B cell (primary cell): ENCODE measurements around the gene QRICH1. TPM values are rescaled to one million over a fixed set of nuclear protein-coding genes. Genes with fewer than 3 reads are reported as not detected.

ENCODE experiments used
- ATAC-seq: fragments of 200-7000 bp; cut with Tn5 transposase; one replicate; pipeline ENCODE4 v1.10.0; 2021; ENCODE audit warnings: low read depth, mild to moderate bottlenecking, moderate number of reproducible peaks, moderate library complexity
- CTCF ChIA-PET: fragments of 350-600 bp; sonication (Branson Sonifier 250); formaldehyde crosslinking; loops from one replicate; lab custom pipeline; 2021; ENCODE audit warnings: antibody characterized with exemption, inconsistent platforms; lab: Charles Lee
- POLR2A ChIA-PET: fragments of 350-600 bp; sonication (Branson Sonifier 250); formaldehyde crosslinking; loops from one replicate; lab custom pipeline; 2021; ENCODE audit warnings: antibody characterized with exemption; lab: Charles Lee
- DNase-seq: peaks from one replicate; pipeline ENCODE4 v3.0.0; 2013
- H2AFZ ChIP-seq: 2 replicates; pipeline ENCODE4 v1.6.1; 2012; ENCODE audit warnings: mild to moderate bottlenecking, low read depth, low read length; ENCODE audit not compliant: insufficient read depth, poor library complexity, severe bottlenecking
- H3K27ac ChIP-seq, 2 donors: 1 replicate in 1 of 2; 2 replicates in 1 of 2; pipeline ENCODE4 v1.5.1; 2012 to 2013; ENCODE audit warnings: low read length in 2 of 2, mild to moderate bottlenecking in 2 of 2, moderate library complexity in 1 of 2
- H3K27me3 ChIP-seq, 4 experiments: fragments of 200-600 bp in 1 of 4; sonication (generic) in 1 of 4; replicated peaks in 1 of 4; 1 replicate in 2 of 4; 2 replicates in 2 of 4; pipeline versions ENCODE4 v1.6.1 to v1.7.0; 2013 to 2016; ENCODE audit warnings: low read length in 3 of 4, mild to moderate bottlenecking in 2 of 4, mixed read lengths in 1 of 4, moderate library complexity in 1 of 4; ENCODE audit not compliant: insufficient read depth in 4 of 4, control insufficient read depth in 3 of 4; ENCODE audit errors: control extremely low read depth in 1 of 4
- H3K36me3 ChIP-seq, 2 experiments: replicated peaks in 1 of 2; 1 replicate in 1 of 2; 2 replicates in 1 of 2; pipeline versions ENCODE4 v1.6.1 to v1.7.1; 2013; ENCODE audit warnings: low read length in 1 of 2; ENCODE audit not compliant: insufficient read depth in 2 of 2, control insufficient read depth in 1 of 2; ENCODE audit errors: control extremely low read depth in 1 of 2, extremely low read depth in 1 of 2
- H3K4me1 ChIP-seq, 2 donors: fragments of 200-600 bp in 1 of 2; sonication (generic) in 1 of 2; 1 replicate in 1 of 2; 2 replicates in 1 of 2; pipeline versions ENCODE4 v1.5.1 to v1.6.1; 2013 to 2017; ENCODE audit warnings: low read length in 2 of 2; ENCODE audit not compliant: control insufficient read depth in 2 of 2, insufficient read depth in 2 of 2
- H3K4me2 ChIP-seq: replicated peaks from 2 replicates; pipeline ENCODE3; 2012; ENCODE audit warnings: mild to moderate bottlenecking, low read depth, low read length; ENCODE audit not compliant: poor library complexity, severe bottlenecking
- H3K4me3 ChIP-seq, 5 experiments: fragments of 200-600 bp in 1 of 5; sonication (generic) in 1 of 5; 1 replicate in 3 of 5; 2 replicates in 2 of 5; pipeline versions ENCODE4 v1.5.1 to v1.7.0; 2011 to 2016; ENCODE audit warnings: low read length in 4 of 5, mild to moderate bottlenecking in 4 of 5, low read depth in 2 of 5, control low read depth in 1 of 5, moderate library complexity in 1 of 5; ENCODE audit not compliant: insufficient read depth in 1 of 5; ENCODE audit errors: control extremely low read depth in 1 of 5, extremely low read depth in 1 of 5
- H3K79me2 ChIP-seq: fragments of 200-600 bp; sonication (generic); one replicate; pipeline ENCODE4 v1.6.0; 2016; ENCODE audit warnings: low read length; ENCODE audit not compliant: control insufficient read depth, insufficient read depth
- H3K9ac ChIP-seq: fragments of 200-600 bp; sonication (generic); 2 replicates; pipeline ENCODE4 v1.6.1; 2017; ENCODE audit warnings: mild to moderate bottlenecking, low read length, moderate library complexity
- H3K9me3 ChIP-seq, 3 donors: one replicate each; pipeline versions ENCODE4 v1.6.1 to v1.7.1; 2013; ENCODE audit warnings: low read length in 2 of 3; ENCODE audit not compliant: control insufficient read depth in 2 of 3, insufficient read depth in 1 of 3; ENCODE audit errors: control extremely low read depth in 1 of 3
- H4K20me1 ChIP-seq: 2 replicates; pipeline ENCODE4 v1.6.0; 2012; ENCODE audit warnings: mild to moderate bottlenecking, low read length; ENCODE audit not compliant: insufficient read depth, control insufficient read depth, poor library complexity, severe bottlenecking
- H3K27ac Mint-ChIP-seq: one replicate; pipeline ENCODE4 v1.8.0; 2021; ENCODE audit warnings: mixed read lengths
- H3K27me3 Mint-ChIP-seq: one replicate; pipeline ENCODE4 v1.8.0; 2021; ENCODE audit warnings: mixed read lengths
- H3K4me1 Mint-ChIP-seq: one replicate; pipeline ENCODE4 v1.8.0; 2021; ENCODE audit warnings: mixed read lengths
- H3K4me3 Mint-ChIP-seq: one replicate; pipeline ENCODE4 v1.8.0; 2021; ENCODE audit warnings: mixed read lengths
- H3K9me3 Mint-ChIP-seq: one replicate; pipeline ENCODE4 v1.8.0; 2022; ENCODE audit warnings: mixed read lengths; ENCODE audit not compliant: insufficient read depth
- EZH2 ChIP-seq: IDR thresholded peaks from 2 replicates; pipeline ENCODE4 v1.6.1; 2012; ENCODE audit warnings: borderline replicate concordance, low read depth, mild to moderate bottlenecking, moderate library complexity, low read length; ENCODE audit not compliant: insufficient read depth, poor library complexity, severe bottlenecking
- WGBS: methylation state at CpG from one replicate; pipeline ENCODE4 v1.1.5; 2013; ENCODE audit warnings: missing lambda C conversion rate; ENCODE audit not compliant: insufficient coverage; 5-methylcytosine and 5-hydroxymethylcytosine counted together
- intact Hi-C: fragments of 100-400 bp; cut with micrococcal nuclease; formaldehyde crosslinking; loops from one replicate; pipeline ENCODE4 v1.10.0; 2022
- polyA plus RNA-seq: library from polyadenylated mRNA; depleted of rRNA; stranded (reverse); fragments of >200 nt; gene quantifications from 2 replicates; pipeline ENCODE4 v1.2.3, GENCODE V29; 2012
- total RNA-seq, 2 donors: library from RNA; stranded (reverse); fragments of 120-200 nt in 1 of 2; gene quantifications; 1 replicate in 1 of 2; 2 replicates in 1 of 2; pipeline versions ENCODE4 v1.2.3 to v1.2.4, GENCODE V29; 2013 to 2022
- TF ChIP-seq, protein P1 (sequence below): fragments of 200-600 bp; IDR thresholded peaks from one replicate; pipeline ENCODE4 v1.8.0; 2022; ENCODE audit warnings: antibody characterized with exemption, mild to moderate bottlenecking

Gene QRICH1
- total and polyA plus RNA-seq, 2 donors (not counting 1 experiment from before 2014, with no cell fraction given), result 179 to 187 TPM

GRCh38 chr3:49005303-49005680 is 88.6 kb downstream of the QRICH1 start:
- no peak overlapping the region for H2AFZ ChIP-seq
- 100% methylated on average over 3 of the region's 3 CpGs for WGBS

More at GRCh38 chr3:49005303-49005680, 88.6 kb downstream of the QRICH1 start:
- ChIA-PET CTCF (interaction anchor here (0.6 to 5.6 kb wide), 3 partner anchors 9 to 16 kb away, joined by 3 to 73 read pairs (median 4); partner anchors contain the start of gene P4HTM), POLR2A (no interaction called here)
- Histone ChIP-seq H3K27ac (no peak overlapping the region), H3K79me2 (peaks cover 43% of the 10 kb centered on the region), H3K36me3 (no peaks in the 10 kb centered on the region), H4K20me1 (peaks cover 18% of the 10 kb centered on the region), H3K4me2 (no peak overlapping the region), H3K4me1 (peaks cover 15 to 18% of the 10 kb centered on the region in 2 donors), H3K27me3 (no peaks in the 10 kb centered on the region), H3K4me3 (no peak overlapping the region), H3K9me3 (no peaks in the 10 kb centered on the region), H3K9ac (no peak overlapping the region)
- no peaks in the 10 kb centered on the region for H3K9me3 Mint-ChIP-seq
- no peak for DNase-seq
- no peak for ATAC-seq
- no peak for TF ChIP-seq EZH2
- TF ChIP-seq, protein P1, sequence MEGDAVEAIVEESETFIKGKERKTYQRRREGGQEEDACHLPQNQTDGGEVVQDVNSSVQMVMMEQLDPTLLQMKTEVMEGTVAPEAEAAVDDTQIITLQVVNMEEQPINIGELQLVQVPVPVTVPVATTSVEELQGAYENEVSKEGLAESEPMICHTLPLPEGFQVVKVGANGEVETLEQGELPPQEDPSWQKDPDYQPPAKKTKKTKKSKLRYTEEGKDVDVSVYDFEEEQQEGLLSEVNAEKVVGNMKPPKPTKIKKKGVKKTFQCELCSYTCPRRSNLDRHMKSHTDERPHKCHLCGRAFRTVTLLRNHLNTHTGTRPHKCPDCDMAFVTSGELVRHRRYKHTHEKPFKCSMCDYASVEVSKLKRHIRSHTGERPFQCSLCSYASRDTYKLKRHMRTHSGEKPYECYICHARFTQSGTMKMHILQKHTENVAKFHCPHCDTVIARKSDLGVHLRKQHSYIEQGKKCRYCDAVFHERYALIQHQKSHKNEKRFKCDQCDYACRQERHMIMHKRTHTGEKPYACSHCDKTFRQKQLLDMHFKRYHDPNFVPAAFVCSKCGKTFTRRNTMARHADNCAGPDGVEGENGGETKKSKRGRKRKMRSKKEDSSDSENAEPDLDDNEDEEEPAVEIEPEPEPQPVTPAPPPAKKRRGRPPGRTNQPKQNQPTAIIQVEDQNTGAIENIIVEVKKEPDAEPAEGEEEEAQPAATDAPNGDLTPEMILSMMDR, result no peak
- intact Hi-C loops, result no loop called here
- H3K4me1 Mint-ChIP-seq, result peaks cover 25% of the 10 kb centered on the region
- no peak overlapping the region for H3K4me3 Mint-ChIP-seq
- no peaks in the 10 kb centered on the region for H3K27me3 Mint-ChIP-seq
- no peak overlapping the region for H3K27ac Mint-ChIP-seq
